Ishikawa (cell line): ENCODE results near the gene CHAF1A.

Experiments
- CEBPB ChIP-seq: IDR thresholded peaks from 2 replicates; pipeline ENCODE4 v1.6.1; 2012
- CREB1 ChIP-seq: IDR thresholded peaks from 2 replicates; pipeline ENCODE4 v1.6.1; 2012; ENCODE audit warnings: low read depth
- EGR1 ChIP-seq: IDR thresholded peaks from 2 replicates; pipeline ENCODE4 v1.6.1; 2012
- EP300 ChIP-seq: IDR thresholded peaks from 2 replicates; pipeline ENCODE4 v1.6.1; 2012; ENCODE audit warnings: borderline replicate concordance
- FOXM1 ChIP-seq: IDR thresholded peaks from 2 replicates; pipeline ENCODE4 v1.6.1; 2012; ENCODE audit warnings: low read depth, borderline replicate concordance
- MAX ChIP-seq: IDR thresholded peaks from 2 replicates; pipeline ENCODE4 v1.6.1; 2012
- NFIC ChIP-seq: IDR thresholded peaks from 2 replicates; pipeline ENCODE4 v1.6.1; 2012
- RAD21 ChIP-seq: IDR thresholded peaks from 2 replicates; pipeline ENCODE4 v1.6.1; 2012; ENCODE audit warnings: low read depth
- REST ChIP-seq: IDR thresholded peaks from 2 replicates; pipeline ENCODE4 v1.6.1; 2012; ENCODE audit warnings: low read depth, mild to moderate bottlenecking
- TAF1 ChIP-seq: IDR thresholded peaks from 2 replicates; pipeline ENCODE4 v1.6.1; 2012; ENCODE audit warnings: low read depth, mild to moderate bottlenecking
- TCF12 ChIP-seq: IDR thresholded peaks from 2 replicates; pipeline ENCODE4 v1.6.1; 2012; ENCODE audit warnings: low read depth
- TEAD4 ChIP-seq: IDR thresholded peaks from 2 replicates; pipeline ENCODE4 v1.6.1; 2012
- USF1 ChIP-seq: IDR thresholded peaks from 2 replicates; pipeline ENCODE4 v1.6.1; 2012
- YY1 ChIP-seq: IDR thresholded peaks from 2 replicates; pipeline ENCODE4 v1.6.1; 2012; ENCODE audit warnings: low read depth
- ZBTB7A ChIP-seq: IDR thresholded peaks from 2 replicates; pipeline ENCODE4 v1.6.1; 2012; ENCODE audit warnings: low read depth

Gene CHAF1A

GRCh38 chr19:4414144-4414799 lies 11.8 kb downstream of the CHAF1A start:
- TF ChIP-seq USF1: no peak
- peak; percentile 25; the same call in 1 of the 2 replicates for TF ChIP-seq CEBPB
- TF ChIP-seq TAF1: no peak
- no peak for TF ChIP-seq TEAD4
- no peak for TF ChIP-seq REST
- TF ChIP-seq EGR1: no peak
- TF ChIP-seq NFIC: no peak
- TF ChIP-seq MAX: no peak

- TF ChIP-seq YY1 (no peak), EGR1 (no peak), MAX (no peak), CREB1 (no peak), CEBPB (no peak), NFIC (no peak)
Observed at GRCh38 chr19:4414800-4415321, 12.4 kb downstream of the CHAF1A start.

- TF ChIP-seq YY1: no peak
- TF ChIP-seq TCF12: no peak
- TF ChIP-seq RAD21: no peak
- no peak for TF ChIP-seq REST
Observed at GRCh38 chr19:4415352-4415751, 12.9 kb downstream of the CHAF1A start.

GRCh38 chr19:4416268-4416667 lies 13.8 kb downstream of the CHAF1A start:
- no peak for TF ChIP-seq EGR1
- no peak for TF ChIP-seq TAF1
- TF ChIP-seq FOXM1: no peak
- TF ChIP-seq TEAD4: no peak
- no peak for TF ChIP-seq MAX
- TF ChIP-seq TCF12: no peak
- no peak for TF ChIP-seq YY1
- TF ChIP-seq CEBPB: no peak
- TF ChIP-seq USF1: no peak
- no peak for TF ChIP-seq RAD21
- no peak for TF ChIP-seq ZBTB7A
- no peak for TF ChIP-seq EP300
- TF ChIP-seq NFIC: no peak
- TF ChIP-seq CREB1: no peak
- no peak for TF ChIP-seq REST
